Measurements from ENCODE around the gene KIF13A. TPM values are rescaled to one million over a fixed set of nuclear protein-coding genes. Genes with fewer than 3 reads are reported as not detected.

The KIF13A gene
- total RNA-seq, 1 experiment from 2014 or later, result 19.7 TPM

GRCh38 chr6:17965397-17965796 is 22.0 kb downstream of the KIF13A start:
- no peak overlapping the region for H3K27ac ChIP-seq (ENCODE audit: low read depth, low read length, poor library complexity, severe bottlenecking)
- POLR2A ChIA-PET (ENCODE audit: low non-redundant PET), result no interaction called here
- no peaks in the 10 kb centered on the region for H3K9me3 ChIP-seq (ENCODE audit: low read depth, low read length, poor library complexity, severe bottlenecking)
- H3K4me3 ChIP-seq (ENCODE audit: low read depth, low read length, poor library complexity, severe bottlenecking), result no peak overlapping the region
- no peaks in the 10 kb centered on the region for H3K27me3 ChIP-seq (replicated peaks; ENCODE audit: insufficient read depth, low read depth, low read length, poor library complexity)
- TF ChIP-seq CTCF (conservative IDR thresholded peaks at IDR 0.05; ENCODE audit: low read depth, low read length), result no peak
- no peak for TF ChIP-seq EZH2 (IDR thresholded peaks at IDR 0.05; ENCODE audit: borderline replicate concordance, low read depth, low read length, poor library complexity, severe bottlenecking)
- BruUV-seq (replicated peaks), result no TSS peak
- H3K4me1 ChIP-seq (ENCODE audit: insufficient read depth, low read length, poor library complexity, severe bottlenecking), result peaks cover 7% of the 10 kb centered on the region
- CTCF ChIA-PET, result no interaction called here
- intact Hi-C loops (cut with micrococcal nuclease; ENCODE audit: unreplicated experiment), result no loop called here
- no peak for DNase-seq (ENCODE audit: low spot score)
- no peaks in the 10 kb centered on the region for H3K36me3 ChIP-seq (ENCODE audit: insufficient read depth, low read length, poor library complexity, severe bottlenecking)

GRCh38 chr6:17964633-17965032 is 22.8 kb downstream of the KIF13A start:
- no TSS peak for BruUV-seq (replicated peaks)
- Histone ChIP-seq H3K27me3 (replicated peaks; ENCODE audit: insufficient read depth, low read depth, low read length, poor library complexity) (no peaks in the 10 kb centered on the region), H3K4me3 (ENCODE audit: low read depth, low read length, poor library complexity, severe bottlenecking) (no peak overlapping the region), H3K36me3 (ENCODE audit: insufficient read depth, low read length, poor library complexity, severe bottlenecking) (no peaks in the 10 kb centered on the region), H3K4me1 (ENCODE audit: insufficient read depth, low read length, poor library complexity, severe bottlenecking) (peaks cover 7% of the 10 kb centered on the region), H3K27ac (ENCODE audit: low read depth, low read length, poor library complexity, severe bottlenecking) (no peak overlapping the region), H3K9me3 (ENCODE audit: low read depth, low read length, poor library complexity, severe bottlenecking) (no peaks in the 10 kb centered on the region)
- intact Hi-C loops (cut with micrococcal nuclease; ENCODE audit: unreplicated experiment), result no loop called here
- no peak for DNase-seq (ENCODE audit: low spot score)
- no peak for TF ChIP-seq CTCF (conservative IDR thresholded peaks at IDR 0.05; ENCODE audit: low read depth, low read length)
- no peak for TF ChIP-seq EZH2 (IDR thresholded peaks at IDR 0.05; ENCODE audit: borderline replicate concordance, low read depth, low read length, poor library complexity, severe bottlenecking)
- POLR2A ChIA-PET (ENCODE audit: low non-redundant PET), result no interaction called here
- CTCF ChIA-PET, result no interaction called here

- H3K27me3 ChIP-seq (replicated peaks; ENCODE audit: insufficient read depth, low read depth, low read length, poor library complexity), result no peaks in the 10 kb centered on the region
- peaks cover 3% of the 10 kb centered on the region for H3K4me1 ChIP-seq (ENCODE audit: insufficient read depth, low read length, poor library complexity, severe bottlenecking)
- TF ChIP-seq CTCF (conservative IDR thresholded peaks at IDR 0.05; ENCODE audit: low read depth, low read length) (no peak), EZH2 (IDR thresholded peaks at IDR 0.05; ENCODE audit: borderline replicate concordance, low read depth, low read length, poor library complexity, severe bottlenecking) (no peak)
- intact Hi-C loops (cut with micrococcal nuclease; ENCODE audit: unreplicated experiment), result no loop called here
- H3K27ac ChIP-seq (ENCODE audit: low read depth, low read length, poor library complexity, severe bottlenecking), result no peak overlapping the region
- POLR2A ChIA-PET (ENCODE audit: low non-redundant PET), result no interaction called here
- H3K4me3 ChIP-seq (ENCODE audit: low read depth, low read length, poor library complexity, severe bottlenecking), result no peak overlapping the region
- no peaks in the 10 kb centered on the region for H3K36me3 ChIP-seq (ENCODE audit: insufficient read depth, low read length, poor library complexity, severe bottlenecking)
- no TSS peak for BruUV-seq (replicated peaks)
- no peak for DNase-seq (ENCODE audit: low spot score)
- CTCF ChIA-PET, result no interaction called here
- no peaks in the 10 kb centered on the region for H3K9me3 ChIP-seq (ENCODE audit: low read depth, low read length, poor library complexity, severe bottlenecking)
These were observed 24.9 kb downstream of the KIF13A start for GRCh38 chr6:17962436-17963031.

All from A673 (cell line).